ENCODE measurements around the gene STK26.

The STK26 gene

DNA sequence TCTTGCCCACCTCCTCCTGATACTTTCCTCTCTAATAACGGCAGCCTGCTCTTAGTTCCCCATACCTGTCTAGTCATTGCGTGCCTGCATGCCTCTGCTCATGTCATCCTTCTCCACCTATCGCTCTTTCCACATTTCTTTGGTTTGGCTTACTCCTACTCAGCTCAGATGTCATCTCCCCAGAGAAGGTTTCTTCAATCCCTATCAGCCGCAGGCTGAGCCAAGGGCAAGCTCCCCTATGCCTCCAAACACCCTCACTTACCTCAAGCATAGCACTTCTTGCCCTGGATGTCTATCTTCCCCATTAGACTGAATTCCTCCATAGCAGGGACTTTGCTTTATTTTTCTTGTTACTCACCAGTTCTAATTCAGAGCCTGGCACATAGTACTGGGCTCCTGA lies 78.1 kb downstream of the STK26 start:
- no peak for DNase-seq

DNA sequence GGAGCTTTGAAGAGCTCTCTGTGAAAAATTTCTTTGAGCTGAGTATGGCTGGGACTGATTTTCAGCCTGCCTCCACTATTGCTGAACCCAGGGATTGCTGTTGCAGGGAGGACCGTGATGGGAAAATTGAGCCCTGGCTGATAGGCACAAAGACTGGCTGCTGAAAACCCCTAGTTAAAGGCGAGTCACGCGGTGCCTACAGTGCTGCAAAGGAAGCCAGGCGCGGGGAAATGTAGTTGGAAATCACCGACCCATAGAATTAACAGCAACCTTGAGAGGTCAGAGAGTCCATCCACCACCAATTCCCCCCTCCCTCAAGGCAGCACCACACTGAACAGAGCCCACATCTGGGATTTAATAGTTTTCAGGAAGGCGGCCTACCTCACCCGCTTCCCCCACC lies 78.7 kb downstream of the STK26 start:
- DNase-seq: no peak

DNA sequence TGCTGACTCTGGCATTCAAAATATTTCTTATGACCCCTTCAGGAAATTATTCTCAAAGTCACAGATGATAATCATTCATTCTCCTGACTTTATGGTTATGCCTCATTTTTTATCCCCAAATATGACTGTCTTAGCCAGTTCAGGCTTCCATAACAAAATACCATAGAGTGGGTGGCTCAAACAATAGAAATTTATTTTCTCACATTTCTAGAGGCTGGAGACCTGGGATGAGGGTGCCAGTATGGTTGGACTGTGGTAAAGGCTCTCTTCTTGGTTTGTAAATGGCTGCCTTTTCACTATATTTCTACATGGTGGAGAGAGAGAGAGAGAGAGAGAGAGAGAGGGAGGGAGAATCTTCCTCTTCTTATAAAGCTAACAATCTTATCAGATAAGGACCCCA lies 84.2 kb downstream of the STK26 start:
- DNase-seq: no peak

DNA sequence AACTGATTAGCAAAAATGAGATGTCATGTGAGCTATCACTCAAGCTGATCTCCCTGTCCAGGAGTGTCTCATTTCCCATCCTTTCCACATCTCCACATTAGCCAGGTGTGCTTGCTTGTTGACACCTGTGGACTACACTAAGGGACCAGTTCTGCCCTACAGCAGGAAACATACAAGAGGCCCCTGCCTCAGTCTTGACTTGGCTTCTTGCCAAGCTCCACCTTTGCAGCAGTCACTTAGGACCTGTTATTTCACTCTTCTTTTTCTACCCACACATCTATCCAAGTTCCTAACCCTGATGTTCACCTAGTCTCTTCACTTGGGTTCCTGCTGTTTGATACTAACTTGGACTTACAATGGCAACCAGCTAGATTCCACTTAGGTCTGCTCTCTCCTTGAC lies 91.5 kb downstream of the STK26 start:
- DNase-seq: no peak

DNA sequence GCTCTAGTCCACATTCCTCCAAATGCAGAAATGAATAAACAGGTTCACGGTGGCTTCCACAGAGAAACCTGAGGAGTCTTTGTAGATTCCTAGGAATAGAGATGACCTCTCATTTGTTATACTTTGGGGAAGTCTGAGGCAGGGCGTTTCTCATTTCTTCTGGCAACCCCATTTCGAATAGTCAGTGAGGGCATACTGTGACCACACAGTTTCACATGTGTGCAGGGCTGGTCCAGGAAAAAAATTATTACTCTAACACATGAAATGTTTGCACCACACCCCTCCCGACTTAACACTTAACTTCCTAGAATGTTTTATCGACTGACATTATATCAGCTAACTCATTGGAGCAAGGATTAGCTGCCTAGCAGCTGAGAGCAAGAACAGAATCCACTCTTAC lies 92.7 kb downstream of the STK26 start:
- DNase-seq: no peak

DNA sequence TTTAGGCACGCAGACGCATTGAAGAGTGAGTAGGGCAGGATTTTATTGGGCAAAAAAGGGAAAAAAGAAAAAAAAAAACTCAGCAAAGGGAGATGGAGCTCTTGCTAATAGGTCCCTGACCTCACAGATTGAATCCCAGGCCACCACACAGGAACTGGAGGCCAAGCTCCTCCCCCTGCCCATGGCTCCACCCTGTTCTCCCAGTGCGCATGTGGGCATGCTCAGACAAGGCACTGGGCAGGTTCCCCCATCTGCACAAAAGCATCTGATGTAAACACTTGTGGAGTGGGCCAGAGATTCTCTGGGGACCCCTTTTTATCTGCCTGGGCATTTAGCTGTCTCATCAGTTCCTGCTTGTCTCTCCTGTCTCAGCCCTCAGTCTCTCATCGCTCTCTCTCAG lies 95.3 kb downstream of the STK26 start:
- DNase-seq: no peak

DNA sequence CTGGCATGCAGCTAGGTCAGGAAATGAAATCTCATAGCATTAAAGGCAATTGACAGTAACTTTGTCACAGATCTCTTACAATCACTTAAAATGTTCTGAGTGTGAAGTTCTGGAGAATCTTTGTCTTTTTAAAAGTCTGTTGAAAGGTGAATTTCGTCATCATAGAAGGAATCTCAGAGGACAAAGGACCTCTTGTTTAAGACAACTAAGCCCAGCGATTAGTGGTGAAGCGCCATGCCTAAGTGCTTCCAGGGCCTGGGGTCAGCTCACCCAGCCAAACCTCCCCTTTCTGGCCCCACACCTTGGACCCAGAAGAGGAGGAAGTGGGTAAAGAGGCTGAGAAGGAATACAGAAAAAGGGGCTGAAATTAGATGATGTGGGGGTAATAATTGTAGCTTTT lies 96.2 kb downstream of the STK26 start:
- DNase-seq: no peak

DNA sequence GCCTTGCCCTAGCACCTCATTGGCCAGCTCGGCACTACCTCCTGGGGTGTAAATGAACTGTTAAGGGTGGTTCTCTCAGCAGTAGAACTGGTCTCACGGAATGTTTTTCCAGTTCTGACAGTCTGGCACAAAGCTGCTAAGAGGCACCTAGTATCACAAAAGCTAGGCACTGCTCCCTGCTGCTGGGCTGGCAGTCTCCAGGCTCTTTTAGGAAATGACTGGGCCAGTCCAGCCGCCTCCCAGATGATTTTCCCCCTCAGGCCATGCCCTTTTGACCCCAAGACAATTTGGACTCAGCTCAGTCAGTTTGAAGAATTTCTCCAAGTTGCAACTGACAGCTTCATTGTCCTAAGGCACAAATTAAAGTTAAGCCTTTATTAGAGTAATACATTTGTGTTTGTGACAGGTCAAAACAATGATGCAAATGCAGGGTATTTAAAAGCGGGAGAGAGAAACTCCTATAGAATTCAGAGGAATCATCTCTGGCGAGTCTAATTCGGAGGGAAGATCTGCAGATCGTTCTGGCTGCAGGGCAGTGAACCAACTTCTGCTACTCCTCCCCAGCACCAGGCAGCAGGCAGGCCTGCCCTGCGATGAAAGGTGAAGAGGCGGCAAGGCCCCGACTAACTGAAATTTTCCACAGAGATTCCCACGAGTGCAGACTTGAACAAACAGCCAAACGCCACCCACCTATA lies 96.9 kb downstream of the STK26 start:
- no peak for DNase-seq

DNA sequence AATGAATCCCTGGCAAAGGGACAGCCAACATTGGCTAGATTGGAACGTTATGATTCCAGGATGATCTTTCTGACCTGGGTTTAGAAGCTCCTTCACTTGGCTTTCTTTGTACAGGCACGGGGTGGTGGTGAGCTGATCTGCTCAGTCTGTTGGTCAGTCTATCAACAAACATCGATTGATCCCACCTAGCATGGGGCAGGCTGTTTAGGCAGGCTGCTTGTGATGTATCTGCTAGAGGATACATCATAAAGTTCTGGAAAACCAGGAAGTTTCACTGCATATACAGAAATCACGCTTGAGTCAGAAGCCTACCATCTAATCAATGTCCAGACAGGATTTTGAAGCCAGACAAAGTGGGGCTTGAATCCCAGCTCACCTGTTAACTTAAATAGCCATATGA lies 97.8 kb downstream of the STK26 start:
- DNase-seq: no peak
